ENCODE data around the gene RAPGEF4.

Gene RAPGEF4

DNA sequence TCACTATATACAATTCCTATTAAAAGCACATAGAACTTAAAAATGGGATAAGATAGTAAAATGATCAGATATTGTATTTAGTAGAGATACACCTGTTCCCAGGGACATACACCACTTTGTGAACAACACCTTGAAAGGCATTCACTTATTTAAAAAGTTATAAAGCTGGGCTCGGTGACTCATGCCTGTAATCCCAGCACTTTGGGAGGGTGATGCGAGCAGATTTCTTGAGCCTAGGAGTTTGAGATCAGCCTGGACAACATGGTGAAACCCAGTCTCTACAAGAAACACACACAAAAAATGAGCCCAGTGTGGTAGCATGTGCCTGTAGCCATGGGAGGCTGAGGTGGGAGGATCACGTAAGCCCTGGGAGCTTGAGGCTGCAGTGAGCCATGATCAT, 90.9 kb downstream of the RAPGEF4 start:
- DNase-seq (ENCODE audit: low read depth): no peak

- no peak for DNase-seq (ENCODE audit: low read depth)
These were observed 93.6 kb downstream of the RAPGEF4 start for GRCh38 chr2:172829229-172829628.

GRCh38 chr2:172830482-172830881, 94.8 kb downstream of the RAPGEF4 start:
- DNase-seq (ENCODE audit: low read depth): no peak

DNA sequence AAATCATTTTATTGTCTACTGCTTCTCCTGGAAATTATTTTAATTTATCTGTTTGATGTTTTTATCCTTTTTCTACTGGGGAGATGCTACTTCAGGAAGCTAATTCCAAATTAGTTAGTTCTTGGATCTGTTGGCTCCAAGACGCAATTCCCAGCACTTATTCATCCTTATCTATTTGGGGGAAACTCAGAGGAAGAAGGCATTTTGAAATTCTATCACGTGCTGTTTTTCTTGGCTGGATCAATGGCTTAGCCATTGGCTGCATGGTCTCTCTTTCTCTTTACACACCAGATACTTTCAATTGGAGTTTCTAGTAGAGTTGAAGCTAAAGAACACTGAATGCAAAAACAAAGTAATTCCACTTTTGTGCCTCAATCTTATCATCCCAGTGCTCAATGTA, 98.3 kb downstream of the RAPGEF4 start:
- no peak for DNase-seq (ENCODE audit: low read depth)

- DNase-seq (ENCODE audit: low read depth): no peak
These were observed 99.2 kb downstream of the RAPGEF4 start for GRCh38 chr2:172834881-172835280.

DNA sequence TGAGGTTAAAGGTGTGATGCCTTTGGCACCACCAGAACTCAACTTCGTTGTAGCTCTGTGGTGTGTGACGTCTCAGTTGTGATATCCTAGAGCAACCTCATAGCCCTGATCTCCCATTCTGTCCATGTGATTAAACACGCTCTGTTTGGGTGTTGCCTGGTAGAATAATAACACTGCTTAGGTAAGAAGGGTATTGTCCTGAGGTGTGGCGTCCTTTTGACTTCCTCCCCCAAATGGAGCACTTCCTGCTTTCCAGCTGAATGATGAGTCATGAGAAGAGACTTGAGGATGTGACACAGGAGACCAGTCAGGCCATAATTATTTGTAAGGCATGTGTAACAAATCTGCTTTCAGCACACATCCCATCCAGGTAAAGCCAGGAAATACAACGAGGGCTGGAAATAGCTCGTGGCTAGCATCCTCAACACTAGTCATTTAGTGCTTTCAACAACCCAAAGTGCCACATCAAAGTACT, 100.7 kb downstream of the RAPGEF4 start:
- DNase-seq (ENCODE audit: low read depth): no peak

DNA sequence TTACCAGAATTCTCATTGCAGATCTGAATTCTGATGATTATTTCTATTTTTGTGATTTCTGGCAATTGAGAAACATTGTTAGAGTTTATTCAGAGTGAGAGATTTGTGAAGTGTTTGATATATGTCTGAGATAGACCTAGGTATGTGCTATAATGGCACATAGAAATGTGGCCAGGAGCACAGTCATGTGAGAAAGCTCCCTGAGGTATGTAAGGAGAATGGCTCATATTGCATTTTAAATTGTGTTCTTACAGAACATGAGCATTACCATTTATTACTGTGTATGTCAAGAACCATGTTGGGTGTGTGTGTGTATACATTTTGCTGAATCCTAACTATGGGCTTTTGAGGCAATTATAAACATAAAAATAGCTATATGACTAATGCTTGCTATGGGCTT, 101.2 kb downstream of the RAPGEF4 start:
- DNase-seq (ENCODE audit: low read depth): no peak

DNA sequence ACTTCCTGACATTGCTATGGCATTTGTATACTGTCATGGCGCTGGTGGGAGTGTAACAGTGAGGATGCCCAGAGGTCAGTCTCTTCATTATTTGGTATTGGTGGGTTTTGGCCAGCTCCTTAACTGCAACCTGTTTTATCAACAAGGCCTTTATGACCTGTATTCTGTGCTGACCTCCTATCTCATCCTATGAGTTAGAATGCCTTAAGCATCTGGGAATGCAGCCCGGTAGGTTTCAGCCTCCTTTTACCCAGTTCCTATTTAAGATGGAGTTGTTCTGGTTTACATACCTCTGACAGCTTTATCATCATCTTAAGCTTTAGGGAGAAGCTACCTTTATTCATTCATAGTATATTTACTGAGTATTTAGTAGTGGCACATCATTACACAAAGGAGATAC, 103.8 kb downstream of the RAPGEF4 start:
- no peak for DNase-seq (ENCODE audit: low read depth)

GRCh38 chr2:172842511-172843265, 107.0 kb downstream of the RAPGEF4 start:
- no peak for DNase-seq (ENCODE audit: low read depth)

DNA sequence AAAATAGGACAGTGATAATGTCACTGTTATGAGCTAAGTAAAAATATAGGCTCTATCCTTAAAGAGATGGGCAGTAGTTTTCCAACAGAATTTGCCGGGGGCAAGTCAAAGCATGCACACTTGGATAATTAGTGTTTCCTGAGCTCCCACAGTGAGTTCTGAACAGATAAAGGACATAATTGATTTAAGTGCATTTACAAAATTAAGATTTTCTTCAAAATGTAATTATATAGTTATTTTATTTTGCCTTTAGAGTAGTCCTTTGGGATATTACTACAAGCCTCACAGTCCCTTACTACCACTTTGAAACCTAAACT, 107.6 kb downstream of the RAPGEF4 start:
- no peak for DNase-seq (ENCODE audit: low read depth)

DNA sequence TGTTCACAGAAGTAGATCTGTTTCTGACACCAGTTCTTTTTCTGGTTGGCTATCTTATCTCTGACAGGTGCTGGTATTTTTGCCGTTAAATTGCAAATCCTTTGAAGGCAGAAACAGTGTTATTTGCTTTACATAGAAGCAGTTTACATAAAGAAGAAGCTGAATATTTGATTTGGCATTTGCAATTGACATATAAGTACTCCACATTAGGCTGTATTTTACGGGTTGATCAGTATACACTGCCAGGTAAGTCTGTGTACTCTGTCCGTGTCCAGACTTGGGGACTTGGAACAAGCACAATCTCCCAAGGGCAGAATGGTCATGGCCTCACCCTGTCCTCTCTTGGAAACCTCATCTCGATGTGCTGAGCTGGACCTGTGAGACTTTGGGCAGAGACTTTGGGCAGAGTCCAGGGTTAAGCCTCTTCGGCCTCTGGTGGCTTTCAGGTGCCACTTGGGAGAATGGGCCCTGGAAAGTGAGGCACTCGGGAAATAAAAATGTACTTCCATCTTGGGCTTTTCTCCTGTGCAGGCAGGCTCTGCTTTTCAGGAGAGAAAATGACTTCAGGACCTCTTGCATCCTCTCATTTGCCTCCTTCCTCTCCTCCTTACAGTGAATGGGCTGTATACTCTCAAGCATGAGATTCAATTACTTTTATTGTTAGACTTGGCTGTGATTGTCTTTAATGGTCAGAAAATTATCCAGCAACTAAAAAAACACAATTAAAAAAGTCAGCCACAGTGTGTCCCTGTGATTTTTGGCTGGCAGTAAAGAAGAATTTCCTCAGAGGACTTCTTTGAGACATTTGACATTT, 108.5 kb downstream of the RAPGEF4 start:
- no peak for DNase-seq (ENCODE audit: low read depth)

DNA sequence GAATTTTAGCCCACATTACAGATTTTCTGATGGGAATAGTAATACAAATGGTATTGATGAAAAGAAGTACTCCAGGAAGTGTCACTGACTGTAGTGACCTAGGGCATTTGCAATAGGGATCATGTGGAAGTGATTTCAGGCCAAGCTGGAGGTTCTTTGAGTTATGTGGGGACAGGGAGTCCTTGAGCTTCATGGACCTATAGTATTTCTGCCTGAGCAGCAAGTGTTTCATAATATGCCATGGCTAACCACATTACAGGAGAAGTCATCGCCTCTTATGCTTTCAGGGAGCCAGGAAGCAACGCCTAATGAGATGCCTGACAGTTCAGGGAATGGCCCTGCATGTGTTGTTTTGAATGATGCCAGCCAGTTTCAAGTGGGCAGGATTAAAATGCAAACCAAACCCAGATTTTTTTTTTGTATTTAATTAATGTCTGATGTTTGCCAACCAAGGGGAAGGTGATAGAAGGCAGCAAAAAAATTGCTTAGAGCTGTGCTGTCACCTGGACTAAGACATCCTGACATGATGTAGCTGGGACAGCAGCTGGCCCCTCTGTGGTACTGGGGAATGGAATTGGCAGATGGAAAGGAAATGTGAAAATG, 109.5 kb downstream of the RAPGEF4 start:
- DNase-seq (ENCODE audit: low read depth): no peak

- no peak for DNase-seq (ENCODE audit: low read depth)
These were observed 110.9 kb downstream of the RAPGEF4 start for GRCh38 chr2:172846551-172846950.

DNA sequence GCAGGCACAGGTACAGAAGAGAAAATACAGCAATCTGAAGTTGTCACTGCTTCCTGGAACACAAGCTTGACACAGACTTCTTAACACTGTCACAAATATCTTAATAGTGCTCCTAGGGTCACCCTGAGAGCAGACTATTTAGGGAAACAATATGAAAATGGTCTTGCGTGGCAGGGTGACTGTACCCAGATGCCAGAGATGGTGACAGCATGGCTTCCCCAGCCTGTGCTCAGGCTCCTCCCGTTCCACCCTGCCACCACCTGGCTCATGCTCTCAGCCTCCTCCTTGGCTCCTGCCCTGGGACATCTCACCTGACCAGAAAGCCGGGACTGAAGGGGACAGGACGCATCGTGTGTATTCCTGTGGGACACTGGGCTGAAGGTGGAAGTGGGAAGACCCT, 111.5 kb downstream of the RAPGEF4 start:
- no peak for DNase-seq (ENCODE audit: low read depth)

DNA sequence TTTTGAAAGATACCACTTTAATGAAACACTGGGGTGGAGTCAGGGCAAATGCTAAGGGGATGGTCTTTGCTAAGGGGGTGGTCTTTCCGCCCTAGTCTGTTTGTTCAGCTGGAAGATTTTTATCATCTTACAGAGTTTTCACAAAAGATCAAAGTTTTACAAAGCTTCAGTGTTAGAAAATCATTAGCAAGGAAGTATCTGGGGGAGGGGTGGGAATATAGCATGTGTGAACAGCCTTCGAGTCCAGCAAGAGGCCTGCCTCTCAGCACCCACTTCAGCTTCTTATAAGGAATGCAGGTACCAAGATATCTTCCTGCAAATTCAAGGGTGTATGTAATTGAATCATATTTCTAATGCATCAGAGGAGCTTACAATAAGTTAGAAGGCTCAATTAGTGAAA, 112.9 kb downstream of the RAPGEF4 start:
- DNase-seq (ENCODE audit: low read depth): no peak

- DNase-seq (ENCODE audit: low read depth): no peak
These were observed 114.0 kb downstream of the RAPGEF4 start for GRCh38 chr2:172849519-172850217.

DNA sequence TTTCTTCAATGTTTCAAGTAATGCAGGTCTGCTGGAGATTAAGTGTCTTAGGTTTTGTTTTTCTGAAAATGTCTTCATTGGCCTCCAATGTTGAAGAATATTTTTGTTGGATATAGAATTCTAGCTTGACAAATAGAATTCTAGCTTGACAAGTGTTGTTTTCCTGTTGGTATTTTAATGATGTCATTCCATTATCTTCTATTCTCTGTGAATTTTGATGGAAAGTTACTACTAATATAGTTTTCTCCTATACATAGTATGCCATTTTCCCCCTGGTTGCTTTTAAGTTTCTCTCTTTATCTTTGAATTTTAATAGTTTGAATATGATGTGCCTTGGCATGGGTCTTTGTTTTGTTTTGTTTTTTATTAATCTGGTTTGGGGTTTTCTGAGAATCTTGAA, 119.9 kb downstream of the RAPGEF4 start:
- no peak for DNase-seq (ENCODE audit: low read depth)

DNA sequence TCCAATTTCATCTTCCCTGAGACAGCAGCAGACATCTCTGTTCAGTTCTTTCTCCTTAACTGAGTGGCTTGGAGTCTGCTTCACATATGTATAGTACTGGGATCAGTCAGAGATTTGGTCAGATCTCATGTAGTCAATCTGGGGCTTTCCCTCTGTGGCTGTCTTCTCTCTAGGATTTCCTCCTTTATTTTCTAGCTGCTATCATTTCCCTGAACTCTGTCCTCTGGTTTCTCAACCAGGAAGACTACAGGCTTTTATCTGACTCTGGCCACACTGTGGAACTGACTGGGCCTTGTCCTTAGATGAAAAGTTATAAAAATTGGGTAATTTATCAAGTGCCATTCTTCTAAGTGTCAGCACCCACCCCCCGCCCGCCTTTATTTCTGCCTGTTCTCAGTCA, 121.0 kb downstream of the RAPGEF4 start:
- no peak for DNase-seq (ENCODE audit: low read depth)

DNA sequence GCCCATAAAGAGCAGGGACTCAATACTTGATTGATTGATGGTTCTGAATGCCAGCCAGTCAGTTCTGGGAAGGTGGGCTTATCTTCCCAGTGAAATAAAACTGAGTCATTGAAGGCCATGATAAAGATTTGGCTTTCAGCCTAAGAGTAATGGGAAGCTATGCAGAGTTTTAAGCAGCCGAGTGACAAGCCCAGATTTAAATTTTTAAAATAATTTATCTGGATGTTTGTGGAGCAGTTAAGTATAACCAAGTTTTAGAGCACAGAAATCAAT, 122.8 kb downstream of the RAPGEF4 start:
- no peak for DNase-seq (ENCODE audit: low read depth)

DNA sequence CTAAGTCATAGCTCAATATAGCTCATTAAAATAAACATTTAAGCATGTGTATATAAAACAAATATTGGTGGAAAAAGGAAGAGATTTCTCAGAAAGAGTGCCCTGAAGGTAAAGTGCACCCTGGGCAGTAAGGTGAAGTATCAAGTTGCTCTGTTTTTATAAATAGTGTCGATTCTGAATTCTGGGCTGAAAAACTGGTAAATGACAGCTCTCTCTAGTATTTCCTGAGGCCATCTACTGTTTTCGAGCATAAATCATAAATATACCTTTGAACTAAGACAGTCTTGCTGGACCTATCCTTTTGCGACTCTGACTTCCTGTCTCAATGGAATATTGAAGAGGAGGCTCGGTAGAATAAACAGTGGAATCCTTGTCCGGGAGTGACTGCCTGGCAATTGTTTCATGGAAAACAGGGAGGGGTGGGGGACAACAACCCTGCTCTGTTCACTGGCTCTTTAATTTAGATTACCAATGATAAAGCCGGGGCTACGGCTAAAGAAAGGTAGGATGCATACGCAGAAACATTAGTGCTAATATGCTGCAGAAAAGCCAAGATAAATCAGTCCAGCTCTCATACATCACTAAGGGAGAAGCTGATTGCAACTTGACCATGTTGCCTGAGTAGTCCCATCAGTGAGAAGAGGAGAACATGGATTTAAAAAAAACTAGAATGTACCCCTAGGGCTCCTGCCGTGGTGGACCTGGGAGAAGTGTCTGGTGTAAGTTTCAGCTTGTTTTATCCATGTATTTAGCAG, 124.1 kb downstream of the RAPGEF4 start:
- DNase-seq (ENCODE audit: low read depth): no peak

- no peak for DNase-seq (ENCODE audit: low read depth)
These were observed 124.7 kb downstream of the RAPGEF4 start for GRCh38 chr2:172860336-172860707.

DNA sequence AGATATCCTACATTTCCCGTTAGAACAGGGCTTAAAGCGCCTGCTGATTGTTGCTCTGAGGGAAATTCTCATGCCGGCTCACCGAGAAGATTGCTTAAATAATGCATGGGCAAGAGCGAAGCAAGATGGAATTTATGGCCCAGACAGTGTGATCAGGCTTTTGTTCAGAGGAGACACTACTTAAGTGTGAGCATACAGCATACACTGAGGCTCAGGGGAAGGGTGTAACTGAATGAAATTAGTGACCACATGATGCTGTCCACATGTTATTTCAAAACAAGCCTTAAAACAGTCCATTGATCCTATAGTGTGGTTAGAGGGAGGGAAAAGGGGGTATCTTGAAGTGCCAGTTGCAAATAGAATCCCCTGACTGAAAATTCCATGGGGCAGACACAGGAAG, 125.5 kb downstream of the RAPGEF4 start:
- no peak for DNase-seq (ENCODE audit: low read depth)

Data from CMK (cell line).